ENCODE measurements around the gene LHX8.
"Not testable (repeated sequence)": the region's sequence is repeated elsewhere in the genome, so short reads cannot be mapped to it uniquely, and the experiment has no call there.

Gene LHX8

GRCh38 chr1:75100481-75101092 lies 33.6 kb upstream of the LHX8 start:
- Histone ChIP-seq H3K9ac (ENCODE audit: low read length) (no peak overlapping the region), H3K4me3 (ENCODE audit: insufficient read depth, low read length, poor library complexity, severe bottlenecking) (no peak overlapping the region), H3K79me2 (ENCODE audit: insufficient read depth, low read length) (no peaks in the 10 kb centered on the region), H4K20me1 (ENCODE audit: low read depth, low read length) (no peaks in the 10 kb centered on the region), H3K27me3 (ENCODE audit: low read length) (no peaks in the 10 kb centered on the region), H3K27ac (ENCODE audit: low read depth, low read length) (no peak overlapping the region), H3K9me3 (ENCODE audit: insufficient read depth, low read length) (no peaks in the 10 kb centered on the region), H2AFZ (ENCODE audit: low read depth, low read length, severe bottlenecking) (no peak overlapping the region), H3K36me3 (ENCODE audit: low read length) (no peaks in the 10 kb centered on the region), H3K4me2 (ENCODE audit: low read depth, low read length, poor library complexity, severe bottlenecking) (no peak overlapping the region), H3F3A (ENCODE audit: insufficient read depth) (no peaks in the 10 kb centered on the region), H3K9me2 (replicated peaks; ENCODE audit: insufficient read depth, low read length) (no peaks in the 10 kb centered on the region)
- TF ChIP-seq CTCF (IDR thresholded peaks at IDR 0.05; ENCODE audit: insufficient read depth, low read length, poor library complexity, severe bottlenecking) (no peak), EZH2phosphoT487 (conservative IDR thresholded peaks at IDR 0.05; ENCODE audit: low read length) (no peak)

GRCh38 chr1:75112362-75112951 lies 21.7 kb upstream of the LHX8 start:
- not testable (repeated sequence) for H3K9ac ChIP-seq (ENCODE audit: low read length); H3K79me2 ChIP-seq (ENCODE audit: insufficient read depth, low read length); H3K4me2 ChIP-seq (ENCODE audit: low read depth, low read length, poor library complexity, severe bottlenecking); H3F3A ChIP-seq (ENCODE audit: insufficient read depth); H3K9me2 ChIP-seq (replicated peaks; ENCODE audit: insufficient read depth, low read length); H4K20me1 ChIP-seq (ENCODE audit: low read depth, low read length); H3K36me3 ChIP-seq (ENCODE audit: low read length); H3K4me3 ChIP-seq (ENCODE audit: insufficient read depth, low read length, poor library complexity, severe bottlenecking); H3K9me3 ChIP-seq (ENCODE audit: insufficient read depth, low read length); H2AFZ ChIP-seq (ENCODE audit: low read depth, low read length, severe bottlenecking); H3K27ac ChIP-seq (ENCODE audit: low read depth, low read length); H3K27me3 ChIP-seq (ENCODE audit: low read length)

- no peak overlapping the region for H2AFZ ChIP-seq (ENCODE audit: low read depth, low read length, severe bottlenecking)
- H3K4me2 ChIP-seq (ENCODE audit: low read depth, low read length, poor library complexity, severe bottlenecking), result no peak overlapping the region
- H3F3A ChIP-seq (ENCODE audit: insufficient read depth), result no peaks in the 10 kb centered on the region
- no peaks in the 10 kb centered on the region for H3K9me3 ChIP-seq (ENCODE audit: insufficient read depth, low read length)
- no peaks in the 10 kb centered on the region for H4K20me1 ChIP-seq (ENCODE audit: low read depth, low read length)
- no peaks in the 10 kb centered on the region for H3K36me3 ChIP-seq (ENCODE audit: low read length)
- H3K4me3 ChIP-seq (ENCODE audit: insufficient read depth, low read length, poor library complexity, severe bottlenecking), result no peak overlapping the region
- no peak overlapping the region for H3K9ac ChIP-seq (ENCODE audit: low read length)
- H3K27me3 ChIP-seq (ENCODE audit: low read length), result no peaks in the 10 kb centered on the region
- H3K27ac ChIP-seq (ENCODE audit: low read depth, low read length), result no peak overlapping the region
- H3K79me2 ChIP-seq (ENCODE audit: insufficient read depth, low read length), result no peaks in the 10 kb centered on the region
- no peaks in the 10 kb centered on the region for H3K9me2 ChIP-seq (replicated peaks; ENCODE audit: insufficient read depth, low read length)
- no peak for TF ChIP-seq CTCF (IDR thresholded peaks at IDR 0.05; ENCODE audit: insufficient read depth, low read length, poor library complexity, severe bottlenecking)
- no peak for TF ChIP-seq EZH2phosphoT487 (conservative IDR thresholded peaks at IDR 0.05; ENCODE audit: low read length)
Measured at GRCh38 chr1:75115654-75116053, 18.5 kb upstream of the LHX8 start.

GRCh38 chr1:75123756-75124155 lies 10.4 kb upstream of the LHX8 start:
- H3K9me3 ChIP-seq (ENCODE audit: insufficient read depth, low read length), result no peaks in the 10 kb centered on the region
- H3K4me3 ChIP-seq (ENCODE audit: insufficient read depth, low read length, poor library complexity, severe bottlenecking), result no peak overlapping the region
- H3K36me3 ChIP-seq (ENCODE audit: low read length), result no peaks in the 10 kb centered on the region
- no peak overlapping the region for H2AFZ ChIP-seq (ENCODE audit: low read depth, low read length, severe bottlenecking)
- TF ChIP-seq CTCF (IDR thresholded peaks at IDR 0.05; ENCODE audit: insufficient read depth, low read length, poor library complexity, severe bottlenecking) (no peak), EZH2phosphoT487 (conservative IDR thresholded peaks at IDR 0.05; ENCODE audit: low read length) (no peak)
- no peaks in the 10 kb centered on the region for H3K79me2 ChIP-seq (ENCODE audit: insufficient read depth, low read length)
- no peak overlapping the region for H3K27ac ChIP-seq (ENCODE audit: low read depth, low read length)
- H3K9me2 ChIP-seq (replicated peaks; ENCODE audit: insufficient read depth, low read length), result no peaks in the 10 kb centered on the region
- H3F3A ChIP-seq (ENCODE audit: insufficient read depth), result no peaks in the 10 kb centered on the region
- H3K27me3 ChIP-seq (ENCODE audit: low read length), result no peaks in the 10 kb centered on the region
- H3K4me2 ChIP-seq (ENCODE audit: low read depth, low read length, poor library complexity, severe bottlenecking), result no peak overlapping the region
- no peaks in the 10 kb centered on the region for H4K20me1 ChIP-seq (ENCODE audit: low read depth, low read length)
- no peak overlapping the region for H3K9ac ChIP-seq (ENCODE audit: low read length)

Measured in SU-DHL-6 (cell line).